Measurements from ENCODE around the gene XAGE1A.
"Not testable (repeated sequence)": the region's sequence is repeated elsewhere in the genome, so short reads cannot be mapped to it uniquely, and the experiment has no call there.

- TF ChIP-seq, protein P1, sequence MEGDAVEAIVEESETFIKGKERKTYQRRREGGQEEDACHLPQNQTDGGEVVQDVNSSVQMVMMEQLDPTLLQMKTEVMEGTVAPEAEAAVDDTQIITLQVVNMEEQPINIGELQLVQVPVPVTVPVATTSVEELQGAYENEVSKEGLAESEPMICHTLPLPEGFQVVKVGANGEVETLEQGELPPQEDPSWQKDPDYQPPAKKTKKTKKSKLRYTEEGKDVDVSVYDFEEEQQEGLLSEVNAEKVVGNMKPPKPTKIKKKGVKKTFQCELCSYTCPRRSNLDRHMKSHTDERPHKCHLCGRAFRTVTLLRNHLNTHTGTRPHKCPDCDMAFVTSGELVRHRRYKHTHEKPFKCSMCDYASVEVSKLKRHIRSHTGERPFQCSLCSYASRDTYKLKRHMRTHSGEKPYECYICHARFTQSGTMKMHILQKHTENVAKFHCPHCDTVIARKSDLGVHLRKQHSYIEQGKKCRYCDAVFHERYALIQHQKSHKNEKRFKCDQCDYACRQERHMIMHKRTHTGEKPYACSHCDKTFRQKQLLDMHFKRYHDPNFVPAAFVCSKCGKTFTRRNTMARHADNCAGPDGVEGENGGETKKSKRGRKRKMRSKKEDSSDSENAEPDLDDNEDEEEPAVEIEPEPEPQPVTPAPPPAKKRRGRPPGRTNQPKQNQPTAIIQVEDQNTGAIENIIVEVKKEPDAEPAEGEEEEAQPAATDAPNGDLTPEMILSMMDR (conservative IDR thresholded peaks at IDR 0.05 in 1 of 2, IDR thresholded peaks at IDR 0.05 in 1 of 2; ENCODE audit: extremely low read depth in 1 of 2, insufficient read depth in 1 of 2, low read depth in 1 of 2, low read length in 2 of 2), result not testable (repeated sequence)
- TF ChIP-seq EZH2 (IDR thresholded peaks at IDR 0.05; ENCODE audit: borderline replicate concordance, low read length), result not testable (repeated sequence)
These were observed 21.3 kb downstream of the XAGE1A start, which contains the start of gene XAGE1B for GRCh38 chrX:52516987-52517325.
